GM19099 (cell line): ENCODE measurements around the gene KRTAP8-1.

Experiments
- POLR2A ChIP-seq: IDR thresholded peaks from 3 replicates; pipeline ENCODE4 v1.6.1; 2011; ENCODE audit warnings: low read depth; ENCODE audit not compliant: insufficient read length; ENCODE audit errors: extremely low read depth

Gene KRTAP8-1, protein sequence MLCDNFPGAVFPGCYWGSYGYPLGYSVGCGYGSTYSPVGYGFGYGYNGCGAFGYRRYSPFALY

DNA sequence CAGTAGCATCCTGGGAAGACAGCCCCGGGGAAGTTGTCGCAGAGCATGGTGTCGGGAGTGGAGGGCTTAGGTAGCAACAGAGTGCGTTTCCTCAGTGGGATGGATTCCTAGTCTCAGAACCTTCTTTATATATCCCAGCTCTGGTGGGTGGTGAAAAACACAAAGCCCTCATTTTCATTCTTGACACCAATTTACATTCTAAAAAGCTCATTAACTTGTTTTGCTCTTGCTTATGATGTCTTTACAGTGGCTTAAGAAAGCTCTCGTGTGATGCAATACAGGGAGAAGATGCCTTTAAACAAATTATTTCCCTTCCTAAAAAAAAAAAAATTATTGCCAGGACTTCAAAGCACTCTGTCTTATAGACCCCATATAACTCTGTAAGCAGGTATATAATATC lies at the start of gene KRTAP8-1:
TSS of gene KRTAP8-1 (minus strand) at position 101 of the 400 bp plus-strand sequence. CDS start at position 47, 54 bp downstream.
- TF ChIP-seq POLR2A, result no peak

DNA sequence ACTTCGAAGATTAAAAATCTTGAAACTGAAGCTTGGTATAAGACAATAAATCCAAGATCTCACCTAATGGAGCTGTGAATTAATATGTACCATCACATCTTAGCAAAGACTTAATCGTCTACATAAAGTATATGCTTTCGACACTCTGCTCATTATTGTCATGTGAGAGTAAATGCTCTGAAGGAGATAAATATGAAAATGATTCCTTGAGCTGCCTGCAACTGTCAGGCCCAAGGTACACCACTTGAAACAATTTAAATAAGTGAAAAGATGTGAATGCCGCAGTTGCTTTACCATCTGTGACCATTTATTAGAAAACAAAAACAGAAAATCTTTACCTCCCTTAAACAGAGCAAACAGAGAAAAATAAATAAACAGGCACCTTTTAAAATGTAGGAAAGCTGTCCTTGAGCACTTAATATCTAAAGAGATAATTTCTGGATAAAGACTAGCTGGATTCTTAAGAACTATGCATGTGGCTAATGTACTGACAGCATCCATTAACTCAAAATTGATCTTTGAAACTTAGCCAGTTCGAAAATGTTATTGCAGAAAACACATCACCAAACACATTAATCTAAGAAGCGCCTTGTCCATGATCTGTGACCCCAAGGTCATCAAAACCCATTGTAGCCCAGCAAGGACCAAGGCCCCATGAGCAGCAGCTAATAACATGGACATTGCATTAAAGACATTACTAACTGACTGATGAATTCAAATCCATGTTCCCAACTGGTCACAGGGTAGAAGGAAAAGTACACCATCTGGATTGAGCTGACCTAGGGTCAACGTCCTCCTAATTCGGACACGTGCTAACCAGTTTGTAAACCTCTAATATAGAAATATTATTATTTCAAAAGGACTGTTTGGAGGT lies 34.8 kb upstream of the KRTAP8-1 start:
- TF ChIP-seq POLR2A, result no peak

DNA sequence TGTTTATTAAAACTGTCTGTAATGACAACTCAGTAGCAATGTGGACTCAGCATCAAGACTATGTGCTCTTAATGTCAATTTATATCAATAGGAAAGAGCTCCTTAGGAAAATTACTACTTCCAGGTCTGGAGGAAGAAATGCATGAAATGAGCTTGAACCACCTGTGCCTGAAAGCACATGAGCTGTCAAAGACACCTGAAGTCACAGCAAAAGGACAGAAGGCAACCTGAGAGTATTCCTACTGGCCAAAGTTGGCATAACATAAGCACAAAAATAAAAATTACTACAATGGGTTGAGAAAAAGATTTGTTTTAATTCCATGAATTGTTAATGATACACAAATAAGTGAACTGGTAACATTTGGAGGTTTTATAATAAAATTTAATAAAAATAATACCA lies 29.9 kb upstream of the KRTAP8-1 start:
- TF ChIP-seq POLR2A, result no peak

DNA sequence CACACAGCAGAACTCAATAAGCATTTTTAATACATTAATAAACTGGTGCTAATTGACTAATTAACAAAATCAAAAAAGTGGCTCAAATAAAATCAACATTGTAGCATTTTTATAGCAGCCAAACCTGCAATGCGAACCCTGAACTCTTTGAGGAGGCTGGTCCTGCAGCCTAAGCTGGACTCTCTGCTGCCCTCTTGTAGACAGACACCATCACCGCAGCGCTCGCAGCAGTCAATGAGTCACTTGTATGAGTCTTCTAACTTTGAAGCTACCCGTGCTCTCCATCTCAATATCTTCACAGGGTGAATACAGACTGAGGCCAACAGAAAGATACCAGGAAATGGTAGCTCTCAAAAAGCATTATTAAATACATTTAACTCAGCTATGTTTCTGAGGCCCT lies 26.2 kb upstream of the KRTAP8-1 start:
- no peak for TF ChIP-seq POLR2A

DNA sequence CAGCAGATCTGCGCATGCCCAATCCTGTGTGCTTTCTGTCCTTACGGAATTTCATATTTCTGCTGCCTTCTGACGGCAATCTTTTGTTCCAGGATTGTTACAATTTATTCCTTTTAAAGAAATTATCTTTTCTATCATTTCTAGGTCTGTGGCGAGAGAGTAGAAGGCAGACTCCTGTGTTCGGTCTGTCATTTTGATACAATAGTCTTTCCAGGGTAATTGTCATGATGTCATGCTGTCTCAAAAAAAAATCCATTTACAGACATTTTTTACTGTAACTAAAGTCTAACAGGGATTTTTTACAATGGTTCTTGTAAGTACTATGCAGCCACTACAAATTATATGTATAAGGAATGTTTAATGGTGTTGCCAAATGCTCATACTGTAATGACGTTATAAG lies 25.5 kb upstream of the KRTAP8-1 start:
- no peak for TF ChIP-seq POLR2A

DNA sequence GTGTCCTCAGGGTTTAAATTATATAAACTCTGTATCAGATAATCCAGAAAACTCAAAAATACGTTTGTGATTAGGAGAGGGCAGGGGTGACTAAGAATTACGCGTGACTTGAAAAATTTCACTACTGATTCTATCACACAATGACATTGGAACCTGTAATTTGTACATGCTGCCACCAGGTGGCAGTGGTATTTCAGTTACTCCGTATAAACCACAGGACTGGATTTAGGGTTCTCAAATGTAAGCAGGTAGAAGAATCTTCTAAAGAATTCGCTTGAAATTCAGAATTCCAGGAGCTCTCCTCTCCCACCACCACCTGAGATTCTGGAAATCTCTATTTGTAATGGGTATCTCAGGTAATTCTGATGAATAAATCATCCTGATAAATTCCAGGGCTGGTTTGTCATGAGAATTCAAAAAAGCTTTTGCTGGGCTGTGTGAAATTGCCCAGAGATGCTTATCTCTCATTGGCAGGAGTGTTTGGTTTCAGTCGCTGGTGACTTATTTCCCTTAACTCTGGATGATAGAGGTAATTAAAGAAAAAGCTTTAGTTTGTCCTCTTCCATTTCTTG lies 18.2 kb upstream of the KRTAP8-1 start:
- TF ChIP-seq POLR2A, result no peak

DNA sequence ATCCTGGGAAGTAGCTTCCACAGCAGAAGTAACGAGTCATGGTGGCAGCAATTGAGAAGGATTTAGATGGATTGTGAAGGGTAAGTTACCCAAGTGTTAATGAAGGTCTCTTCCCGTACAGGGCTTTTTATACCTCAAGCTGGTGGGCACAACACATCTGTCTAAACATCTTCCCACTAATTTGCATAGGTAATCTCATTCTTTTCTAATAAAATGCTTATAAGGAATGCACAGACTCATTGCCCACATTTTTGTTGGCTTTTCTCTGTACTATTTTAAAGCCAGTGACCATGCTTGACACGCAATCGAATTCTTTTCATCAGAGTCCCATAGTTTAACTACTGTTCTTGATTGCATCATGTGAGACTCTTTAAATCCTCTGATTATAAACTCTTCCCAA lies 16.6 kb upstream of the KRTAP8-1 start, which contains the start of gene KRTAP7-1:
TSS of gene KRTAP7-1 (minus strand) at position 101 of the 400 bp plus-strand sequence. CDS start at position 40, 61 bp downstream.
- no peak for TF ChIP-seq POLR2A

DNA sequence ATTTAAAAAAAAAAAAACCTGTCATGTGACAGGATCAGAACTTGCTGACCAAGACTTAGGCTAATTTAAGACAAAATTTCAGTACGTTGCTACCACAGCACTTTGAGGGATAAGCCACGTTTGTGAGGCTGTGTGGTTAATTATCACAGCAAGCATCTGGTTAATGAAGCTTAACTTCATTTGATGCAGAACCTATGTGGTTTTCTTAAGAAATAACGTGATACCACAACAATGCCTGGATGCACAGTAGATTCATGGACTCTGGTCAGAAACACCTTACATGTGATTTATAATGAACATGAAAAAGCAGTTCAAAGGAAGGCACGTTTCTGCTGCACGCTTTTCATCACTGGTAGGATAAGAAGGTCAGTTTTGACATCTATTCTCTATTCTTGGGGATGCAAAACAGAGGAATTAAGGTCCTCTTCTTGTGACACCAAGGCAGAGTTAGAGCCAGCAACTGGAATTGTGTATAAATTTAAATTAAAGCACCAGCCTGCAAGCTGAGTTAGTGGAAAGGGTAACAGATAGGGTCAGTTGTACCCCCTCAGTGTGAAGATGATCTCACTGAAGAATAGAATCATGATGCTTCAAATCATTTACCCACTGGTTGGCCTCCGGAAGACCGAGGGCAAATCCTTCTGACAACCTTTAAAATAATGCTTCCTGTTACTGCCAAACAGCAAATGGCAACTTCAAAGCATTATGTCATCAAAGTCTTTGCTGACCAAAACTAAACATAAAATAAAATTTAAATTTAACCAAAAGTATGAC lies 6.0 kb upstream of the KRTAP8-1 start:
- TF ChIP-seq POLR2A, result no peak

DNA sequence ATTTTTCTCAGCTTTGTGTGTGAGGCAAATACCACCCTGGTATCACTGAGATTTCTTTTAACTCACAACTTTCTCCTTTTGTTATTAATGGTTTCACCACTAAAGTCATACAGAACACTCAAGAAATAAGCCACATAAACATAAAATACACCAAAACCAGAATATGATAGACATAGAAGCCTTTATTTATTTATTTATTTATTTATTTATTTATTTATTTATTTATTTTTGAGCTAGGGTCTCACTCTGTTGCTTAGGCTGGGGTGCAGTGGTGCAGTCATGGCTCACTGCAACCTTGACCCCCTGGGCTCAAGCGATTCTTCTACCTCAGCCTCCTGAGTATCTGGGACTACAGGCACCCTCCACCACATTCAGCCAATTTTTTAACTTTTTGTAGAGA lies 12.5 kb downstream of the KRTAP8-1 start:
- no peak for TF ChIP-seq POLR2A

DNA sequence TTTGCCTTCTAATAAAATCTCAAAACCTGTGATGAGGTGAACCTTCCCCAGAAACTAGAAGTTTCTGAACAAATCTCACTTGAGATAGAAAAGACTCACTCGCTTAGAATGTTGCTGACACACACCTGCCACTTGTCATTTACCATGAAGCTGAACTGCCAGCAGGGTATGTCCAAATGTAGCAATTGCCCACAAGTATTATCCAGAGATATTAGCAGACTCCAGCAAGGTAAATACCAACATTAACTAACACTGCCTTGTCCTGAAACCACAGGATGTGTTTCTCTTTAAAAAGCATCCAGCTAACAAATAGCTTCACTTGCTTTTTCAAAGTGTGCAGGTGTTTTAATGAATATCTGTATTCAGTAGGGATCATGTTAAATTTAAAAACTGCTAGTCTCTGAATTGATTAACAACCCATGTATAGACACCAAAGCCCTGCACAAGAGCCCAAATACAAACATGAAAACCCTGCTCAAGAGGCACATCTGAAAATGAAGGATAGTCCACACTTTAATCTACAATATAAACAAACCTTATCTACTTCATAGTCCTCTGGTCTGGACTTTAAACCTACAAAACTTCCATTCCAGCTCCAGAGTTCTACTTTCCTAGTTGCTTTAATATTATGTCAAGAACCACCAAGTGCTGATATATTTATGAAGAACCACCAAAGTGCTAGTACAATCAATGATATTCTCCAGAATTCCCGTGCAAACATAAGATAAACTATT lies 19.3 kb downstream of the KRTAP8-1 start:
- no peak for TF ChIP-seq POLR2A

DNA sequence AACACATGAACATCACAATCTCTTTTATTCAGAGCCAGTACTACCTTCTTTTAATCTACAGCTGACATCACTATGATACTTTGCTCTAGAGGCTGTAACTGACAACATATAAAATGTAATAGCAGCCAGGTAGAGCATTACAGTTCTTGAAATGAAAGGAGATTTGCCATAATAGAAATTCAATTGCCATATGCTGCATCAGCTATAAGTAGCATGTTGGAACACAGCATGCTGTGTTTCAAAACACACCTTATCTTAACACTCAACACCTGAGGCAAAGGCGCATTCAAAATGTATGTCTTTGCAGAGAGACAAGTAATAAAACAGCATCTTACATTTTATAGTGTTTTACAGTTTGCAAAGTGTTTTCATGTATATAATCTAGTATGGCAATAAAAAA lies 33.8 kb downstream of the KRTAP8-1 start:
- no peak for TF ChIP-seq POLR2A

DNA sequence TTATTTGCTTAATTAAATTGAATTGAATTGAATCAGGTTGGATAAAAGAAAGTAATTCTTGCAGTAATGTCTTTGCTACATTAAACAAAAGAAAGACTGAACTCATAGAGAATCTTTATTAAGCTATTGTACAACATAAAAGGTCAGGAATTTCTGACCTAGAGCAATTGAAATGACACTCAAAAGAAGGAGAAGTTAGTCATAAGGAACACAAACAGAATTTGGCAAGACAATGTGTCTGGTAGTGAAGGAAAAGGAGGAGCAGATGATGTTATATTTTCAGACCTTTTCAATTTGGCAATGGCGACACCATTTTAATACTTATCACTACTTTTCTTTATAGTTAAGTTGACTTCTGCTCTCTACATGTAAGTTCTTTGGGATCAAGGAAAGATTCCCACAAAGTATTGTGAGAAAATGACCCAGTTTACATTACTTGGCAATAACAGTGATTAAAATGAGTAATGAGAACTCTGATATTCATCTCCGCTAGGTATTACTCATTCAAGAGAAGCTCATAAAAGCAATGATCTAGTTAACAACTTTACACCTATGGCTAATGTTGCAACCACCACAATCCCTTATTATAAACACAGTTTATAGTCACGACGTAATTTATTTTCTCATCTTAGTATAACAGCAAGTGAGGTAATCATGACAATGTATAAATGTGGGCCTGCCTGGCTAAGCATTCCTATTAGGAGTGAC lies 43.2 kb downstream of the KRTAP8-1 start:
- no peak for TF ChIP-seq POLR2A
